ENCODE results near the gene KRTAP10-3.

DNA sequence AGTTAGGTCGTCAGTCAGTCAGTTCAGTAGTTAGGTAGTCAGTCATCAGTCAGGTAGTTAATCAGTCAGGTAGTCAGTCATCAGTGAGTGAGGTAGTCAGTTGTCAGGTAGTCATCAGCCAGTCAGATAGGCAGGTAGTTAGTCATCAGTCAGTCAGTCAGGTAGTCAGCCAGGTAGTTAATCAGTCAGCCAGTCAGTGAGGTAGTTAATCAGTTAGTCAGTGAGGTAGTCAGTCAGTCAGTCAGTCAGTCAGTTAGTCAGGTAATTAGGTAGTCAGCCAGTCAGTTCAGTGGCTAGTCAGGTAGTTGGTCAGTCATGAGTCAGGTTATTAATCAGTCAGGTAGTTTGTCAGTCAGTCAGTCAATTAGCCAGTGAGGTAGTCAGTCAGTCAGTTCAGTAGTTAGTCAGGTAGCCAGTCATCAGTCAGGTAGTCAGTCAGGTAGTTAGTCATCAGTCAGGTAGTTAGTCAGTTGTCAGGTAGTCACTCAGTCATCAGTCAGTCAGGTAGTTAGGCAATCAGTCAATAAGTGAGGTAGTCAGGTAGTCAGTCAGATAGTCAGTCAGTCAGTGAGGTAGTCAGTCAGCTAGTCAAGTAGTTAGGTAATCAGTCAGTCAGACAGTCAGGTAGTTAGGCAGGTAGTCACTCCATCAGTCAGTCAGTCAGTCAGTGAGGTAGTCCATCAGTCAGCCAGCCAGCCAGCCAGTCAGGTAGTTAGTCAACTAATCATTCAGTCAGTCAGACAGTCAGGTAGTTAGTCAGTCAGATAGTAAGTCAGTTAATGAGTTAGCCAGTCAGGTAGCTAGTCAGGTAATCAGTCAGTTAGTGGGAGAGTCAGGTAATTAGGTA, 34.8 kb downstream of the KRTAP10-3 start:
- no peak for TF ChIP-seq FOXP1 (IDR thresholded peaks at IDR 0.05)
- no peak for TF ChIP-seq FOXP1 (CRISPR knock-in tag; IDR thresholded peaks at IDR 0.05)
- TF ChIP-seq, protein P1, sequence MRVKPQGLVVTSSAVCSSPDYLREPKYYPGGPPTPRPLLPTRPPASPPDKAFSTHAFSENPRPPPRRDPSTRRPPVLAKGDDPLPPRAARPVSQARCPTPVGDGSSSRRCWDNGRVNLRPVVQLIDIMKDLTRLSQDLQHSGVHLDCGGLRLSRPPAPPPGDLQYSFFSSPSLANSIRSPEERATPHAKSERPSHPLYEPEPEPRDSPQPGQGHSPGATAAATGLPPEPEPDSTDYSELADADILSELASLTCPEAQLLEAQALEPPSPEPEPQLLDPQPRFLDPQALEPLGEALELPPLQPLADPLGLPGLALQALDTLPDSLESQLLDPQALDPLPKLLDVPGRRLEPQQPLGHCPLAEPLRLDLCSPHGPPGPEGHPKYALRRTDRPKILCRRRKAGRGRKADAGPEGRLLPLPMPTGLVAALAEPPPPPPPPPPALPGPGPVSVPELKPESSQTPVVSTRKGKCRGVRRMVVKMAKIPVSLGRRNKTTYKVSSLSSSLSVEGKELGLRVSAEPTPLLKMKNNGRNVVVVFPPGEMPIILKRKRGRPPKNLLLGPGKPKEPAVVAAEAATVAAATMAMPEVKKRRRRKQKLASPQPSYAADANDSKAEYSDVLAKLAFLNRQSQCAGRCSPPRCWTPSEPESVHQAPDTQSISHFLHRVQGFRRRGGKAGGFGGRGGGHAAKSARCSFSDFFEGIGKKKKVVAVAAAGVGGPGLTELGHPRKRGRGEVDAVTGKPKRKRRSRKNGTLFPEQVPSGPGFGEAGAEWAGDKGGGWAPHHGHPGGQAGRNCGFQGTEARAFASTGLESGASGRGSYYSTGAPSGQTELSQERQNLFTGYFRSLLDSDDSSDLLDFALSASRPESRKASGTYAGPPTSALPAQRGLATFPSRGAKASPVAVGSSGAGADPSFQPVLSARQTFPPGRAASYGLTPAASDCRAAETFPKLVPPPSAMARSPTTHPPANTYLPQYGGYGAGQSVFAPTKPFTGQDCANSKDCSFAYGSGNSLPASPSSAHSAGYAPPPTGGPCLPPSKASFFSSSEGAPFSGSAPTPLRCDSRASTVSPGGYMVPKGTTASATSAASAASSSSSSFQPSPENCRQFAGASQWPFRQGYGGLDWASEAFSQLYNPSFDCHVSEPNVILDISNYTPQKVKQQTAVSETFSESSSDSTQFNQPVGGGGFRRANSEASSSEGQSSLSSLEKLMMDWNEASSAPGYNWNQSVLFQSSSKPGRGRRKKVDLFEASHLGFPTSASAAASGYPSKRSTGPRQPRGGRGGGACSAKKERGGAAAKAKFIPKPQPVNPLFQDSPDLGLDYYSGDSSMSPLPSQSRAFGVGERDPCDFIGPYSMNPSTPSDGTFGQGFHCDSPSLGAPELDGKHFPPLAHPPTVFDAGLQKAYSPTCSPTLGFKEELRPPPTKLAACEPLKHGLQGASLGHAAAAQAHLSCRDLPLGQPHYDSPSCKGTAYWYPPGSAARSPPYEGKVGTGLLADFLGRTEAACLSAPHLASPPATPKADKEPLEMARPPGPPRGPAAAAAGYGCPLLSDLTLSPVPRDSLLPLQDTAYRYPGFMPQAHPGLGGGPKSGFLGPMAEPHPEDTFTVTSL (CRISPR knock-in tag; IDR thresholded peaks at IDR 0.05; ENCODE audit: borderline replicate concordance): no peak
- TF ChIP-seq ELF4 (CRISPR knock-in tag; IDR thresholded peaks at IDR 0.05; ENCODE audit: borderline replicate concordance): no peak
- TF ChIP-seq SP2 (CRISPR knock-in tag; IDR thresholded peaks at IDR 0.05): no peak
- no peak for TF ChIP-seq RAD21 (CRISPR knock-in tag; IDR thresholded peaks at IDR 0.05)
- no peak for TF ChIP-seq SIX4 (CRISPR knock-in tag; IDR thresholded peaks at IDR 0.05)
- TF ChIP-seq, protein P2, sequence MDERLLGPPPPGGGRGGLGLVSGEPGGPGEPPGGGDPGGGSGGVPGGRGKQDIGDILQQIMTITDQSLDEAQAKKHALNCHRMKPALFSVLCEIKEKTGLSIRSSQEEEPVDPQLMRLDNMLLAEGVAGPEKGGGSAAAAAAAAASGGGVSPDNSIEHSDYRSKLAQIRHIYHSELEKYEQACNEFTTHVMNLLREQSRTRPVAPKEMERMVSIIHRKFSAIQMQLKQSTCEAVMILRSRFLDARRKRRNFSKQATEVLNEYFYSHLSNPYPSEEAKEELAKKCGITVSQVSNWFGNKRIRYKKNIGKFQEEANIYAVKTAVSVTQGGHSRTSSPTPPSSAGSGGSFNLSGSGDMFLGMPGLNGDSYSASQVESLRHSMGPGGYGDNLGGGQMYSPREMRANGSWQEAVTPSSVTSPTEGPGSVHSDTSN (CRISPR knock-in tag; IDR thresholded peaks at IDR 0.05): no peak
- TF ChIP-seq SMC3 (IDR thresholded peaks at IDR 0.05; ENCODE audit: low read length): no peak
- TF ChIP-seq, protein P3, sequence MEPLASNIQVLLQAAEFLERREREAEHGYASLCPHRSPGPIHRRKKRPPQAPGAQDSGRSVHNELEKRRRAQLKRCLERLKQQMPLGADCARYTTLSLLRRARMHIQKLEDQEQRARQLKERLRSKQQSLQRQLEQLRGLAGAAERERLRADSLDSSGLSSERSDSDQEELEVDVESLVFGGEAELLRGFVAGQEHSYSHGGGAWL (CRISPR knock-in tag; IDR thresholded peaks at IDR 0.05): no peak
- TF ChIP-seq SOX6 (IDR thresholded peaks at IDR 0.05): no peak
- no peak for TF ChIP-seq SOX6 (CRISPR knock-in tag; IDR thresholded peaks at IDR 0.05)
- TF ChIP-seq CC2D1A (CRISPR knock-in tag; IDR thresholded peaks at IDR 0.05): no peak
- no peak for TF ChIP-seq IKZF1 (IDR thresholded peaks at IDR 0.05)
- TF ChIP-seq ZNF350 (CRISPR knock-in tag; IDR thresholded peaks at IDR 0.05; ENCODE audit: borderline replicate concordance, low read depth): no peak
- TF ChIP-seq ZNF274 (CRISPR knock-in tag; IDR thresholded peaks at IDR 0.05): no peak
